HFFc6 (cell line): ENCODE measurements around the gene KCNMA1. TPM values are rescaled to one million over a fixed set of nuclear protein-coding genes. Genes with fewer than 3 reads are reported as not detected.

Experiments used
- DNase-seq: peaks from one replicate; pipeline ENCODE4 v3.0.0-alpha.2; 2018
- H3K27ac Mint-ChIP-seq: 2 replicates; pipeline ENCODE4 v1.8.0; 2020; ENCODE audit warnings: mild to moderate bottlenecking, mixed read lengths
- H3K27me3 Mint-ChIP-seq: 2 replicates; pipeline ENCODE4 v1.8.0; 2021; ENCODE audit warnings: mild to moderate bottlenecking, moderate library complexity, mixed read lengths; ENCODE audit not compliant: insufficient read depth
- H3K36me3 Mint-ChIP-seq: 2 replicates; pipeline ENCODE4 v1.8.0; 2021; ENCODE audit warnings: low read depth, mixed read lengths
- H3K4me1 Mint-ChIP-seq: 2 replicates; pipeline ENCODE4 v1.8.0; 2020; ENCODE audit warnings: low read depth, mixed read lengths
- H3K4me3 Mint-ChIP-seq: 2 replicates; pipeline ENCODE4 v1.8.0; 2020; ENCODE audit warnings: mild to moderate bottlenecking, moderate library complexity, mixed read lengths
- H3K9me3 Mint-ChIP-seq: 2 replicates; pipeline ENCODE4 v1.8.0; 2020; ENCODE audit warnings: mild to moderate bottlenecking, mixed read lengths
- total RNA-seq, 6 experiments: library from RNA; stranded (reverse); fragmentation: NEBNext Ultra II Directional; extraction: Animal tissue kit (Norgen Biotek cat#: 25700); gene quantifications; 2 replicates in 1 of 6; 3 replicates in 5 of 6; pipeline ENCODE4 v1.2.3, GENCODE V29; 2021
- TF ChIP-seq, protein P1 (sequence below): fragments of 200-600 bp; sonication (generic); IDR thresholded peaks from 2 replicates; pipeline ENCODE4 v1.5.0; 2021; ENCODE audit warnings: antibody characterized with exemption, mild to moderate bottlenecking

Gene KCNMA1
- total RNA-seq, 6 experiments from 2014 or later = 87.1 to 191 (median 93.5) TPM

DNA sequence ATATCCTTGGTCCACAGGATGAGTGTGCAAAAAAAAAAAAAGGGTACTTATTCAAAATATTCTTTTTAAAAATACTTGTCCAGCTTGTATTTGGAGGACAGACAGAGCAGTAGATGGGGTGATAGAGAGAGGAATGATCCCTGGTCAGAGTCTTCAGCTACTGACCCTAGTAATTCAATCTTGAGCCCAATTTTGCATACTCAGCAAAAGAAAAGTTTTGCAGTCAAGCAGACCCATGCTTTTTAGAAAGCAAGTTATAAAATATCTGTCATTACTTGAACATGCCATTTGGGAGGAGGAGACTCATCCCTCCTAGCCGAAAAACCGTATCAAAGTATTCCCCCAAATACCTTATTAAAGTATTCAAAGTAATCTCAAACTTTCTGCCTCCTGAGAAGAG lies 585.0 kb downstream of the KCNMA1 start:
- TF ChIP-seq, protein P1, sequence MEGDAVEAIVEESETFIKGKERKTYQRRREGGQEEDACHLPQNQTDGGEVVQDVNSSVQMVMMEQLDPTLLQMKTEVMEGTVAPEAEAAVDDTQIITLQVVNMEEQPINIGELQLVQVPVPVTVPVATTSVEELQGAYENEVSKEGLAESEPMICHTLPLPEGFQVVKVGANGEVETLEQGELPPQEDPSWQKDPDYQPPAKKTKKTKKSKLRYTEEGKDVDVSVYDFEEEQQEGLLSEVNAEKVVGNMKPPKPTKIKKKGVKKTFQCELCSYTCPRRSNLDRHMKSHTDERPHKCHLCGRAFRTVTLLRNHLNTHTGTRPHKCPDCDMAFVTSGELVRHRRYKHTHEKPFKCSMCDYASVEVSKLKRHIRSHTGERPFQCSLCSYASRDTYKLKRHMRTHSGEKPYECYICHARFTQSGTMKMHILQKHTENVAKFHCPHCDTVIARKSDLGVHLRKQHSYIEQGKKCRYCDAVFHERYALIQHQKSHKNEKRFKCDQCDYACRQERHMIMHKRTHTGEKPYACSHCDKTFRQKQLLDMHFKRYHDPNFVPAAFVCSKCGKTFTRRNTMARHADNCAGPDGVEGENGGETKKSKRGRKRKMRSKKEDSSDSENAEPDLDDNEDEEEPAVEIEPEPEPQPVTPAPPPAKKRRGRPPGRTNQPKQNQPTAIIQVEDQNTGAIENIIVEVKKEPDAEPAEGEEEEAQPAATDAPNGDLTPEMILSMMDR = no peak
- no peak overlapping the region for H3K4me3 Mint-ChIP-seq
- DNase-seq = no peak
- no peaks in the 10 kb centered on the region for H3K27me3 Mint-ChIP-seq
- H3K4me1 Mint-ChIP-seq = peaks cover 45% of the 10 kb centered on the region
- peaks cover 31% of the 10 kb centered on the region for H3K36me3 Mint-ChIP-seq
- peaks cover 9% of the 10 kb centered on the region; the same call in 1 of the 2 replicates for H3K9me3 Mint-ChIP-seq
- H3K27ac Mint-ChIP-seq = no peak overlapping the region

DNA sequence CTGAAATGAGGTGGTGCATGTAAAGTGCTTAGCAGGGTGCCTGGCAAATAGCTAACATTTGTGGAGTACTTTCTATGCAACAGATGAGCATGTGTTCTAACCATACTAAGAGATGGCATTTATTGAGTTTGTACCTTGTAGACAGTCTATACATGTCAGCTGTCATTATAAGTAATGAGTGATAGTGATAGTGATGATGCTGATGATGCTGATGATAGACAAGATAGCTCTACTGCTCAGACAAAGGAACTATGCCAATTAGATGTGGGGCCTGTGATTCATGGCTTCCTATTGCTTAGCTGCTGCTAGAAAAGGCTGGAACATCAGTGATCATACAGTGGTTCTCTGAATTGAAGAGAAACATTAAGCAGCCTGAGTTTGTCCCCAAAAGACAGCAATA lies 585.8 kb downstream of the KCNMA1 start:
- Mint-ChIP-seq H3K36me3 (peaks cover 25% of the 10 kb centered on the region), H3K4me3 (no peak overlapping the region), H3K27ac (no peak overlapping the region), H3K4me1 (peaks cover 40% of the 10 kb centered on the region), H3K27me3 (no peaks in the 10 kb centered on the region), H3K9me3 (peaks cover 5% of the 10 kb centered on the region; the same call in 1 of the 2 replicates)
- TF ChIP-seq, protein P1 = no peak
- DNase-seq = no peak

DNA sequence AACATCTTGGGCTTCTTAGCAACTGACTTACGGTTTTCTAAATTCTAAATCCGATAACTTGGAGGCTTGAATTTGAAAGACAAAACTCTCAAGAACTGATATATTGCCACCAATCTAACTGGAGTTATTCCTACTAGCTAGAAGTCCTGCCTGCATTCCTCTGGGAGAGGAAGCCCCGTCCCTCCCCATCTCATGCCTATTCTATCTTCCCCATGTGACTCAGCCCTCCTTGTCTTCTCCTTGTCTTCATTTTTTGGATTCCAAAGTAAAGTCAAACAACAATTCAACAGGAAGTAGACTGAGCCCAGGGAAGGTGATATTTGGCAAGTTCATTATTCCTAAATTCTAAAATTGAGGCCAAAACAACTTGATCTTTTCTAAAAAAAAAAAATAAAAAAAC lies 587.7 kb downstream of the KCNMA1 start:
- peaks cover 52% of the 10 kb centered on the region for H3K4me1 Mint-ChIP-seq
- H3K9me3 Mint-ChIP-seq = no peaks in the 10 kb centered on the region
- DNase-seq = peak; percentile 23
- peak overlapping the region; percentile 55 for H3K27ac Mint-ChIP-seq
- peak overlapping the region; percentile 33 for H3K4me3 Mint-ChIP-seq
- peaks cover 13% of the 10 kb centered on the region; the same call in 1 of the 2 replicates for H3K36me3 Mint-ChIP-seq
- TF ChIP-seq, protein P1 = no peak
- no peaks in the 10 kb centered on the region; the same call in 1 of the 2 replicates for H3K27me3 Mint-ChIP-seq

DNA sequence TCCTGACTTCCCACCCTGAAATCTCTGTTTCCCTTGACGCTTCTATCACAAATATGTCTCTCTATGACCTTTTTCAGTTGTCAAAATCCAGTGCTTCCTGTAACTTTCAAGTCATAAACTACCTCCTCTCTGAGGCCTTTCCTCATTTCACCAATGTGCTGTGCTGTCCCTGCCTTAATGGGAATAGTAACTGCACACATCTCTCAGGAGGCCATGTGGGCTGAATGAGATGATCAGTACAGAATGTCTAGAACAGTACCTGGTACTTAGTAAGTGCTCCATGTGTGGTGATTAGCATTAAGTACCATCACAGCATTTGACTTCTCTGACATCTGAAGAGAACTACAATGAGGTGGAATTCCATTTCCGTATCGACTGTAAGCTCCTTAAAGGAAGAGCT lies 588.5 kb downstream of the KCNMA1 start:
- peaks cover 10% of the 10 kb centered on the region; the same call in 1 of the 2 replicates for H3K36me3 Mint-ChIP-seq
- DNase-seq = no peak
- no peak overlapping the region for H3K4me3 Mint-ChIP-seq
- no peaks in the 10 kb centered on the region for H3K9me3 Mint-ChIP-seq
- H3K4me1 Mint-ChIP-seq = peaks cover 57% of the 10 kb centered on the region
- H3K27ac Mint-ChIP-seq = no peak overlapping the region
- no peaks in the 10 kb centered on the region; the same call in 1 of the 2 replicates for H3K27me3 Mint-ChIP-seq
- TF ChIP-seq, protein P1 = no peak

DNA sequence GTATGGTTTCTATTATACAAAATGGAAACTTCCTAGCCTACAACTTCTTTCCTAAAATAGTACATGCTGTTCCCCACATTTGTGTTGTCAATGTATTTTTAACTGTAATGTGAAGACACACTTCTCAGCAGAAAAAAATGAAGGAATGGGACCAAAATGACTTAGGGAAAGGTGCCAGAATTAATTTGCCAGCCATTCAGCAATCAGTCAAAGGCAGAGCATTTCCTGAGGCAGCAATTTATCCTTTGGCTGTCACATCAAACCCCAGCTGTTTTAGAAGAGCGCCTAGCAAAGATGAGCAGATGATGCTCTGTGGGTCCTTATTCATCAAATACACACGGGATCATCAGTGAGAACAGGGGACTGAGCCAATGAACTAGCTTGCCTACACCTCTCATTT lies 592.5 kb downstream of the KCNMA1 start:
- DNase-seq = no peak
- peaks cover 6% of the 10 kb centered on the region for H3K36me3 Mint-ChIP-seq
- H3K4me3 Mint-ChIP-seq = no peak overlapping the region
- H3K4me1 Mint-ChIP-seq = peaks cover 44% of the 10 kb centered on the region
- no peaks in the 10 kb centered on the region; the same call in 1 of the 2 replicates for H3K27me3 Mint-ChIP-seq
- no peak overlapping the region for H3K27ac Mint-ChIP-seq
- TF ChIP-seq, protein P1 = no peak
- H3K9me3 Mint-ChIP-seq = peaks cover 4% of the 10 kb centered on the region; the same call in 1 of the 2 replicates
